GM19324 (cell line): Measurements from ENCODE around the gene CNTN5.

Experiments
- ATAC-seq: cut with Tn5 transposase; IDR thresholded peaks from one replicate; pipeline ENCODE4 v1.9.1; 2021; ENCODE audit warnings: mild to moderate bottlenecking, moderate library complexity; ENCODE audit not compliant: unreplicated experiment, low FRiP score

The CNTN5 gene

DNA sequence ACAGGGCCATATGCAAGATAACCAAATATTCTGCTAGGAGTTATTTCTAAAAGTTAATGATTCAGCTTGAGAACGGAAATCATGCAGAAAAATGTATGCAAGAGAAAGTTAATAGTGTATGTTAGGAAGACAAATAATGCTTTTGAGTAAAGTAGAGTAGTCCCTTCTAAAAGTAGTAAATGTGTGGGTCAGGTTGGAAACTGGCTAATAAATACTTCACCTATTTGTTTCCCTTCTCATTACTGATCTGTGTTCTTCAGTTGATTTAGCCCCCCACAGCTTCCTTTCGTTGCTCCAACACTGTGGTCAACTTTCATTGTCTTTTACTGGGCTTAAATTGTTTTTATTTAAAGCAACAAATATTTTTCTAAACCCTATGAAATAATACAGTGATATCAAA, 444.2 kb downstream of the CNTN5 start:
- ATAC-seq, result no peak

DNA sequence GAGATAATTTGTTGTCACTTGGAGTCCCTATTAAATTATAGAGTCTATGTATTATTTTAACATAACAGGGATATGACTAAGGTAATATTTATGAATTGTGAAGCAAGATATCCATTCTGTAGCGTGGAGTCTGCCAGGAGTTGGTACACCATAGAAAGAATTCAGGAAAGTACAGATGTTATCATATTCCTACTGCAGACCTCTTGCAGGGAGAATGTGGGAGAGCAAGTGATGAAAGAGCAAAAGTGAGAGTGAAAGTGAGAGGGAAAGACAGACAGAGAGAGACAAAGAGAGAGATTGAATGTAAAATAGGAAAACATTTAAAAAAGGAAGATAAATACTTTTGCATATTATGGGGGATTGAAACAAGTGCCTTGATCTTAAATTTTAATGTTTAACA, 468.8 kb downstream of the CNTN5 start:
- no peak for ATAC-seq

DNA sequence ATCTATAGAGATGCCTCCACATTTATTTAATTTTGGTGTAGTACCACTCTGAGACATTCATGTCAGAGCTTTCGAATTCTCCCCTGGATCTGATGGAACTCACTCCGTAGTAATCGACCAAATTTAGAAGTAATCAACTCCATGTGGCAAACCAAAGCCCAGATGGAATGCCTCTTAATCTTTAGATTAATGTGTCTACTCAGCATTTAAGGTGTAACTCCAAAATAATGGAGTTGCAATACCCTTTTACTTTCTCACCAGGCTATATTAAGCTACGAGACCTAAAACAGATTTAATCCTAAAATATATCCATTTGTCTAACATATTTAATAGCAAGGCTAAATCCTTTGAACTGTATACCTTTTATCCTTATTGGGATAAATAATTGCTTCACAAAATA, 473.3 kb downstream of the CNTN5 start:
- ATAC-seq, result no peak

DNA sequence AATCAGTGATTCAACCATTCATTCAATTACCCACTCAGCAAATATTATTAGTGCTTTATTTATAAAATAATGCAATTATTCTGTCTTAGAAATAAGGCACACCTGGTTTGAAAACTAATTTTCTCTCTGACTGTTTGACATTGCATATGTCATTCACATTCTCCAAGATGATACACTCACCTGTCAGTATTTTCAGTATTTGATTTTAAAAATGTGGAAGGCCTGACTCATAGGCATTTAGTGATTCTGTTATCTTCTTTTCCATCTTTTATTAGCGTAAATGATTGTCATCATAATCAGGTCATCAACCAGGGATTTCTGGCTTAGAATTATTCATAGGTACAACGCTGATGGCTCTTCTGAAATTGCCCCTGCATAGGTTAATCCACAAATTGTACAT, 480.9 kb downstream of the CNTN5 start:
- ATAC-seq, result no peak

- ATAC-seq, result no peak
Measured at GRCh38 chr11:99505316-99505715, 484.6 kb downstream of the CNTN5 start.

GRCh38 chr11:99505831-99506230, 485.1 kb downstream of the CNTN5 start:
- ATAC-seq, result no peak

DNA sequence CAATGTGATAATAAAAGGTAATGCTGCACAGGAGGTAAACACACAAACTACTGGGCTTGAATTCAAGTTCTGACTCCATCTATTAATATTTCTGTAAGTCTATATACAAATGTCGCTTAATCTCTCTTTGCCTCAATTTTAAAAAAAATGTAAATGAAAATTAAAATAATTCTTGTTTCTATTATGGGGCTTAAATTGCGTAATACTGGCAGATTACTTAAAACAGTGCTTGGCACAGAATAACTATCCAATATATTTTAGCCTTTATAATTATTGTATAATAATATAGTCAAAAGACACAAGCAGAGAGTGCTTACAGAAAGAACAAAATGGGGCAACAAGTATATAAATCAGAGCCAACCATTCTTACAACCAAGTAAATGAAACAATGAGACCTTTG, 489.1 kb downstream of the CNTN5 start:
- ATAC-seq, result no peak

DNA sequence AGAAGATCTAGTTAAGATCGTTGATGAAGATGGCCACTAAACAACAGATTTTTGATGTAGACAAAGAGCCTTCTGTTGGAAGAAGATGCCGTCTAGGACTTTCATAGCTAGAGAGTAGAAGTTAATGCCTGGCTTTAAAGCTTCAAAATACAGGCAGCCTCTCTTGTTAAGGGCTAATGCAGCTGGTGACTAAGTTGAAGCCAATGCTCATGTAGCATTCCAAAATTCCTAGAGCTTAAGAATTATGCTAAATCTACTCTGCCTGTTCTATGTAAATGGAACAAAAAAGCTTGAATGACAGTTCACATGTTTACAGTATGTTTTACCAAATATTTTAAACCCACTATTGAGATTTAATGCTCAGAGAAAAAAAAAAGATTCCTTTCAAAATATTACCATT, 492.6 kb downstream of the CNTN5 start:
- no peak for ATAC-seq

- no peak for ATAC-seq
Measured at GRCh38 chr11:99519095-99519494, 498.3 kb downstream of the CNTN5 start.

- no peak for ATAC-seq
Measured at GRCh38 chr11:99522467-99523173, 501.9 kb downstream of the CNTN5 start.

- no peak for ATAC-seq
Measured at GRCh38 chr11:99531468-99531867, 510.7 kb downstream of the CNTN5 start.

GRCh38 chr11:99534812-99535211, 514.1 kb downstream of the CNTN5 start:
- ATAC-seq, result peak; percentile 55

- no peak for ATAC-seq
Measured at GRCh38 chr11:99535406-99535805, 514.7 kb downstream of the CNTN5 start.

- peak; percentile 53 for ATAC-seq
Measured at GRCh38 chr11:99535819-99536218, 515.1 kb downstream of the CNTN5 start.

- ATAC-seq, result no peak
Measured at GRCh38 chr11:99537681-99538080, 516.9 kb downstream of the CNTN5 start.

- ATAC-seq, result no peak
Measured at GRCh38 chr11:99545616-99546015, 524.9 kb downstream of the CNTN5 start.

- ATAC-seq, result no peak
Measured at GRCh38 chr11:99548264-99548663, 527.5 kb downstream of the CNTN5 start.

DNA sequence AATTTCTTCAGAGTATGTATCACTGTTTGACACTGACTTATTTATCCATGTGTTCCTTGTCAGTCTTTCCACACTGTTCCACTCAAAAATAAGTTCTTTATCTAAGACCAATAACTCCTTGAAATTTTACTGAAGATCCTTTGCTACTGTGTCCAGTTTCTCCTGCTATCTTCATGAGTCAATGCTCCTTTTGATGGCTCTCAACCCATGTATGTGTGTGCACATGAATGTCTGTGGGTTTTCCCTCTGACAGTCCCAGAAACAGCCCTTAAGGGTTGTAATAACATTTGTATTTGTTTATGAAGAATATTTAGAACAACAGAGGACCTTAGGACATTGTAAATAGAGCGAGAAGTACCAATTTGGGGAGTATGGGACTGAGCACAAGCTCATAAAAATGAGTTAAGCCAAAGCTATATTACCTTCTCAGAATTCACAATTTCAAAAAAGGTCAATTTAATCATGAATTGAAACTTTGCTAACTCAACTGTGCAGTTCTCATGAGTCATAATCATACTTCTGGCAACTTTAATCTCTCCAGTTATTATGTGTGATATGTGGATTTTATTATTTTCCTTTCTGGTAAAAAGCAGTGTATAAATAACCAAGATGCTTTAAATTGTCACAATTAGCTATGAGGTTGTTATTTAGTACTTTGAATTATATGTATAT, 533.6 kb downstream of the CNTN5 start:
- no peak for ATAC-seq

DNA sequence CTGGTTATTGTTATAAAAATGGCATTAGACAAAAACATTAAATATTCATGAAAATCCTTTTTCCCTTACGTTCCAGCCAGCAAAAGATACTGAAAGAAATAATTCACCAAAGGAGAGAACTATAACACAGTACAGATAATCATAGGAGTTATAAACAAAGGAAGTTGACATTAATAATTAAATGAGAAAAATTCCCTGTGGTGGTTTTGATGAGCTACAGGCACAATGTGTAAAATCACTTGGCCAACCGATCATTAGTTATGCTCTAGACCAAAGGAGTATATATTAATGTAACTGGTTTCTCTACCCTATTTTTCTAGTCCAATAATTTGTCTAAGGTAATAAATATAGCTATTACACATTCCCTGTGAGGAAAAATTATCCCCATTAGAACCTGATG, 534.7 kb downstream of the CNTN5 start:
- ATAC-seq, result no peak

DNA sequence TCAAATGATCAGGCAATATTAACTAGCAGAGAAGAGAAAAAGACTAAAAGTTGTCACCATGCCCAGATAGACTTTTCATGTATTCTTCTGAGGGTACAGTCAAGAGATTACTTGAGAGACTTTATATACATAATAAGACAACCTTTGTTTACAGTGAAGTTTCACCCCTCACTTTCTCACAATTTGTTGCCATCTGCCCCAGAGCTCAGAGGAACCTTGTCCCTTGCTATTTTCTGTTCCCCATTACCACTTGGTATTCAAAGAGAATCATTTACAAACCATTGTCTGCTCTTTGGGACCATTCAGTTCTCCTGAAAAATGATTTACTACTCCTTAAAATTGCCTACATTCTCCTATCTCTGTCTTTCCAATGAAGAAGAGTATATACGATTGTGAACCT, 544.6 kb downstream of the CNTN5 start:
- peak; percentile 76 for ATAC-seq

DNA sequence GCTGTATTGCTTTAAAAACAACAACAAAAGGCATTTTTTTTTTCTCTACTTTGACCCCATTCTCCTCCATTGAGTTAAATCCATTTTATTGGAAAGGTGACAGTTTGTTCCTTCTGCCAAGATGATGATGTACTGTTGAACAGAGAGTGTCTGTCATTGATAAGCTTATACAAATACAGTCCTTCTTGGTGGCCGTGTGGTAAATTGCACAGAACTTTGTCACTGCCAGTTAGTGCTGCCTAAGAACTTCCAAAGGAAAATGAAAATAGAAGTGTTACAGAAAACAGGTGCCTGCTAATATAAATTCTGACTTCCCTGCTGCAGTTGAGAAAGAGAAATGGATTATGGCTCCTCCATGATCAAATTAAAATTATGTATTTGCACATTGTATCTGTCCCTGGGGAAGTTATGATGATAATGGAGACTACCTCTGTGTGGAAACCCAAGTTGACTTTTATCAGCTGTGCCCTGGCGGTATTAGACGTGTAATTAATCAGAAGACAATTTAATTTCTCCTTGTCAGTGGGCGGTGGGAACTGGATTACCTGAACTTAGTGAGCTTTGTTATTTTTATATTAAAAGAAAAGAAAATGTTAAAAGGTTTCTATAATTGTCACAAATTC, 546.7 kb downstream of the CNTN5 start:
- no peak for ATAC-seq

DNA sequence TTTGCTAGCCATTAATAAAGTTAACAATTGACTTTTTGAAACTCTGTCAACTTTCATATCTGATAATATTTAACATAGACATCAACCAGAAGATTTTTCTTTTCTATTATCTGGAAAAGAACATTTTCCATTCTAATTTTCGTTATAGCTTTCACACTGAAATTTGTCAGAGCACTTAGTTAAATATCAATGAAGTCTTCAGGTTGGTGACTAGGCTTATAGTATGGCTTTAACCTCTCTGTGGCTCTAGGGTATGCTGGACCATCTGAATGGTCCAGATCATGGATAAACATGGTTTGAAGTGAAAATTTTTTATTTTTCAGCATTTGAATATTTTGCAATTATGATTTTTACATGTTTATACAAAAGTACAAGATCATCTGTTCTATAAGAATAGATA, 548.1 kb downstream of the CNTN5 start:
- ATAC-seq, result no peak
